Progenitor cell of endocrine pancreas (in vitro differentiated cells): ENCODE measurements around the gene CYYR1. TPM values are rescaled to one million over a fixed set of nuclear protein-coding genes. Genes with fewer than 3 reads are reported as not detected.

ENCODE experiments used
- DNase-seq: peaks from one replicate; pipeline ENCODE4 v3.0.0; 2021; ENCODE audit warnings: low spot score; ENCODE audit not compliant: unreplicated experiment
- H3K27ac Mint-ChIP-seq: 2 replicates; pipeline ENCODE4 v1.8.0; 2021; ENCODE audit warnings: mild to moderate bottlenecking, moderate library complexity, mixed read lengths
- H3K27me3 Mint-ChIP-seq: 2 replicates; pipeline ENCODE4 v1.8.0; 2021; ENCODE audit warnings: mixed read lengths
- H3K36me3 Mint-ChIP-seq: 2 replicates; pipeline ENCODE4 v1.8.0; 2022; ENCODE audit warnings: mixed read lengths; ENCODE audit not compliant: insufficient read depth
- H3K4me1 Mint-ChIP-seq: 2 replicates; pipeline ENCODE4 v1.8.0; 2021; ENCODE audit warnings: low read depth, mixed read lengths
- H3K4me3 Mint-ChIP-seq: 2 replicates; pipeline ENCODE4 v1.8.0; 2021; ENCODE audit warnings: low read depth, mild to moderate bottlenecking, moderate library complexity, mixed read lengths
- H3K9me3 Mint-ChIP-seq: 2 replicates; pipeline ENCODE4 v1.8.0; 2021; ENCODE audit warnings: low read depth, mixed read lengths
- CTCF ChIP-seq: fragments of 200-600 bp; sonication (generic); IDR thresholded peaks from one replicate; pipeline ENCODE4 v1.5.0; 2021; ENCODE audit warnings: antibody characterized with exemption, mild to moderate bottlenecking; ENCODE audit not compliant: unreplicated experiment
- total RNA-seq: library from RNA; stranded (reverse); gene quantifications from 2 replicates; pipeline ENCODE4 v1.2.1, GENCODE V29; 2021

CYYR1 gene
- total RNA-seq, 1 donor from 2014 or later, result 25.8 TPM

- Mint-ChIP-seq H3K4me3 (no peak overlapping the region), H3K36me3 (peaks cover 3% of the 10 kb centered on the region), H3K4me1 (no peaks in the 10 kb centered on the region), H3K27ac (no peak overlapping the region), H3K9me3 (no peaks in the 10 kb centered on the region), H3K27me3 (no peaks in the 10 kb centered on the region)
- TF ChIP-seq CTCF, result no peak
- DNase-seq, result no peak
Observed at GRCh38 chr21:26457817-26458216, 115.3 kb downstream of the CYYR1 start.

GRCh38 chr21:26453267-26453666 lies 119.8 kb downstream of the CYYR1 start:
- Mint-ChIP-seq H3K4me1 (no peaks in the 10 kb centered on the region), H3K4me3 (no peak overlapping the region), H3K27me3 (no peaks in the 10 kb centered on the region), H3K27ac (no peak overlapping the region), H3K9me3 (no peaks in the 10 kb centered on the region), H3K36me3 (no peaks in the 10 kb centered on the region)
- no peak for DNase-seq
- no peak for TF ChIP-seq CTCF

- TF ChIP-seq CTCF, result no peak
- Mint-ChIP-seq H3K36me3 (no peaks in the 10 kb centered on the region), H3K9me3 (no peaks in the 10 kb centered on the region)
Observed at GRCh38 chr21:26451081-26451740, 121.9 kb downstream of the CYYR1 start.

GRCh38 chr21:26449161-26449560 lies 123.9 kb downstream of the CYYR1 start:
- H3K36me3 Mint-ChIP-seq, result no peaks in the 10 kb centered on the region
- H3K27ac Mint-ChIP-seq, result no peak overlapping the region
- H3K4me1 Mint-ChIP-seq, result peaks cover 2% of the 10 kb centered on the region
- no peaks in the 10 kb centered on the region for H3K27me3 Mint-ChIP-seq
- DNase-seq, result no peak
- no peak overlapping the region for H3K4me3 Mint-ChIP-seq
- no peak for TF ChIP-seq CTCF
- no peaks in the 10 kb centered on the region for H3K9me3 Mint-ChIP-seq

More at GRCh38 chr21:26451081-26451740, 121.9 kb downstream of the CYYR1 start:
- DNase-seq, result no peak
- Mint-ChIP-seq H3K27me3 (no peaks in the 10 kb centered on the region), H3K4me1 (peaks cover under 1% of the 10 kb centered on the region), H3K4me3 (no peak overlapping the region), H3K27ac (no peak overlapping the region)

GRCh38 chr21:26448751-26449150 lies 124.3 kb downstream of the CYYR1 start:
- no peak for TF ChIP-seq CTCF
- Mint-ChIP-seq H3K4me3 (no peak overlapping the region), H3K9me3 (no peaks in the 10 kb centered on the region), H3K4me1 (peaks cover 2% of the 10 kb centered on the region), H3K27ac (no peak overlapping the region), H3K27me3 (no peaks in the 10 kb centered on the region), H3K36me3 (no peaks in the 10 kb centered on the region)
- DNase-seq, result no peak
